Adrenal gland (tissue), 12 donors: Measurements from ENCODE around the gene GALT. TPM values are rescaled to one million over a fixed set of nuclear protein-coding genes. Genes with fewer than 3 reads are reported as not detected.

ENCODE experiments used
- DNase-seq, 7 donors: peaks; one replicate each; pipeline ENCODE4 v3.0.0-alpha.2; 2019 to 2020
- H3K27ac ChIP-seq, 5 donors: fragments of 200-600 bp; sonication (generic) in 4 of 5; 1 replicate in 3 of 5; 2 replicates in 2 of 5; pipeline versions ENCODE4 v1.5.1 to v1.8.0; 2016 to 2020; ENCODE audit warnings: mild to moderate bottlenecking in 1 of 5
- H3K27me3 ChIP-seq: fragments of 200-600 bp; 2 replicates; pipeline ENCODE4 v1.8.0; 2021
- H3K36me3 ChIP-seq, 2 donors: fragments of 200-600 bp; replicated peaks in 1 of 2; 1 replicate in 1 of 2; 2 replicates in 1 of 2; pipeline versions ENCODE4 v1.5.1 to v1.8.0; 2018 to 2022
- H3K4me1 ChIP-seq, 2 donors: fragments of 200-600 bp; replicated peaks in 1 of 2; 1 replicate in 1 of 2; 2 replicates in 1 of 2; pipeline versions ENCODE4 v1.5.1 to v1.8.0; 2018 to 2021
- H3K4me3 ChIP-seq, 4 donors: fragments of 200-600 bp; sonication (generic) in 3 of 4; one replicate each; pipeline ENCODE4 v1.5.1; 2016 to 2018
- H3K9me3 ChIP-seq, 3 donors: fragments of 200-600 bp; sonication (generic) in 1 of 3; replicated peaks in 1 of 3; 1 replicate in 2 of 3; 2 replicates in 1 of 3; pipeline versions ENCODE4 v1.5.1 to v1.8.0; 2016 to 2021
- CTCF ChIP-seq, 6 experiments: fragments of 450-650 bp in 4 of 6; fragments of 200-600 bp in 2 of 6; sonication (generic) in 1 of 6; IDR thresholded peaks; 1 replicate in 5 of 6; 2 replicates in 1 of 6; pipeline versions ENCODE4 v1.5.1 to v1.8.0; 2016 to 2021; ENCODE audit warnings: antibody characterized with exemption in 6 of 6, mild to moderate bottlenecking in 2 of 6, moderate library complexity in 1 of 6
- POLR2A ChIP-seq, 2 donors: fragments of 450-650 bp; IDR thresholded peaks; one replicate each; pipeline ENCODE4 v1.6.1; 2017; ENCODE audit warnings: antibody characterized with exemption in 2 of 2, mild to moderate bottlenecking in 2 of 2, moderate library complexity in 1 of 2
- WGBS, 4 donors: extraction: QIAGEN DNeasy Blood & Tissue Kit in 2 of 4; methylation state at CpG; one replicate each; pipeline versions ENCODE4 v1.1.5 to v1.1.7; 2013 to 2017; 5-methylcytosine and 5-hydroxymethylcytosine counted together
- intact Hi-C, 2 donors: fragments of 100-400 bp; cut with DNase I; formaldehyde crosslinking; loops; one replicate each; pipeline versions ENCODE4 v1.14.1 to v1.15.0; 2022 to 2023
- polyA plus RNA-seq, 3 donors: library from polyadenylated mRNA; stranded (reverse); fragments of 200-250 nt in 2 of 3; fragments of 350-450 nt in 1 of 3; fragmentation: Illumina TruSeq in 1 of 3; extraction: RNeasy Lipid Tissue Mini Kit (QIAGEN cat#74804) in 1 of 3; gene quantifications; one replicate each; pipeline ENCODE4 v1.2.3, GENCODE V29; 2013 to 2014
- total RNA-seq, 9 donors: library from RNA; depleted of rRNA in 4 of 9; stranded (reverse); fragments of >200 nt in 4 of 9; fragments of 120-200 nt in 1 of 9; fragmentation: NEBNext Ultra II Directional in 1 of 9; extraction: Animal tissue kit (Norgen Biotek cat#: 25700) in 1 of 9; gene quantifications; one replicate each; pipeline versions ENCODE4 v1.1.0 to v1.2.4, GENCODE V29; 2013 to 2023
- donor health status: healthy with polysubstance abuse.
- donor health status: Bipolar disorder and iron deficiency.
- donor health status: DM: yes; HTN: yes; CAD: no.
- donor health status: DM: no; HTN: no; CAD: no.
- donor health status: DM: no; HTN: no; CAD: no.
- donor health status: DM: yes; HTN: yes; CAD: no.

GALT gene
- total and polyA plus RNA-seq, 12 donors: 37.5 to 147 (median 87.6) TPM

GRCh38 chr9:34630402-34631154 is 15.9 kb upstream of the GALT start:
- H3K9me3 ChIP-seq: no peaks in the 10 kb centered on the region
- H3K4me3 ChIP-seq: no peak overlapping the region
- peaks cover 7 to 11% of the 10 kb centered on the region in 2 donors for H3K4me1 ChIP-seq
- TF ChIP-seq POLR2A (IDR thresholded peaks at IDR 0.05): no peak
- TF ChIP-seq CTCF (IDR thresholded peaks at IDR 0.05): no peak
- peaks cover 0 to 6% of the 10 kb centered on the region in 2 donors for H3K36me3 ChIP-seq
- intact Hi-C loops: no loop called here
- peaks cover 36% of the 10 kb centered on the region for H3K27me3 ChIP-seq
- no peak for DNase-seq
- H3K27ac ChIP-seq: no peak overlapping the region
- 33 to 51% (median 39%) methylated on average over 4 to 5 of the region's 5 CpGs for WGBS, 4 donors

GRCh38 chr9:34633166-34633565 is 13.3 kb upstream of the GALT start:
- peaks cover 19 to 28% of the 10 kb centered on the region in 2 donors for H3K4me1 ChIP-seq
- intact Hi-C loops: no loop called here
- H3K27ac ChIP-seq: no peak overlapping the region
- peaks cover 0 to 6% of the 10 kb centered on the region in 2 donors for H3K36me3 ChIP-seq
- no peak overlapping the region for H3K4me3 ChIP-seq
- peaks cover 11% of the 10 kb centered on the region for H3K27me3 ChIP-seq
- WGBS, 4 donors: 51 to 63% (median 59%) methylated on average over 5 of the region's 5 CpGs
- no peak for TF ChIP-seq CTCF (IDR thresholded peaks at IDR 0.05)
- TF ChIP-seq POLR2A (IDR thresholded peaks at IDR 0.05): no peak
- no peak for DNase-seq
- H3K9me3 ChIP-seq: no peaks in the 10 kb centered on the region

GRCh38 chr9:34633851-34634550 is 12.5 kb upstream of the GALT start:
- H3K4me1 ChIP-seq: peaks cover 20 to 30% of the 10 kb centered on the region in 2 donors
- H3K9me3 ChIP-seq: no peaks in the 10 kb centered on the region
- H3K4me3 ChIP-seq: no peak overlapping the region
- intact Hi-C loops: no loop called here
- peaks cover 7% of the 10 kb centered on the region for H3K27me3 ChIP-seq
- TF ChIP-seq POLR2A (IDR thresholded peaks at IDR 0.05): no peak
- TF ChIP-seq CTCF (IDR thresholded peaks at IDR 0.05): peak; percentile 71 to 85 (median 79)
- H3K36me3 ChIP-seq: peaks cover 0 to 6% of the 10 kb centered on the region in 2 donors
- no peak overlapping the region for H3K27ac ChIP-seq
- peak; percentile 61 to 83 (median 70) for DNase-seq
- WGBS, 4 donors: 18 to 21% (median 19%) methylated on average over 3 of the region's 3 CpGs

- Histone ChIP-seq H3K9me3 (no peaks in the 10 kb centered on the region), H3K36me3 (peaks cover 0 to 6% of the 10 kb centered on the region in 2 donors), H3K4me1 (peaks cover 19 to 26% of the 10 kb centered on the region in 2 donors), H3K27me3 (no peaks in the 10 kb centered on the region), H3K27ac (no peak overlapping the region), H3K4me3 (no peak overlapping the region)
- no peak for DNase-seq
- TF ChIP-seq CTCF (IDR thresholded peaks at IDR 0.05) (no peak), POLR2A (IDR thresholded peaks at IDR 0.05) (no peak)
- 72 to 83% (median 78%) methylated on average over 3 of the region's 3 CpGs for WGBS, 4 donors
- intact Hi-C loops: no loop called here
Measured at GRCh38 chr9:34634551-34635248, 11.8 kb upstream of the GALT start.
